B cell (primary cell): Measurements from ENCODE around the gene AGTRAP. TPM values are rescaled to one million over a fixed set of nuclear protein-coding genes. Genes with fewer than 3 reads are reported as not detected.

ENCODE experiments used
- ATAC-seq: fragments of 200-7000 bp; cut with Tn5 transposase; one replicate; pipeline ENCODE4 v1.10.0; 2021; ENCODE audit warnings: low read depth, mild to moderate bottlenecking, moderate number of reproducible peaks, moderate library complexity
- CTCF ChIA-PET: fragments of 350-600 bp; sonication (Branson Sonifier 250); formaldehyde crosslinking; loops from one replicate; lab custom pipeline; 2021; ENCODE audit warnings: antibody characterized with exemption, inconsistent platforms; lab: Charles Lee
- POLR2A ChIA-PET: fragments of 350-600 bp; sonication (Branson Sonifier 250); formaldehyde crosslinking; loops from one replicate; lab custom pipeline; 2021; ENCODE audit warnings: antibody characterized with exemption; lab: Charles Lee
- DNase-seq: peaks from one replicate; pipeline ENCODE4 v3.0.0; 2013
- H2AFZ ChIP-seq: 2 replicates; pipeline ENCODE4 v1.6.1; 2012; ENCODE audit warnings: mild to moderate bottlenecking, low read depth, low read length; ENCODE audit not compliant: insufficient read depth, poor library complexity, severe bottlenecking
- H3K27ac ChIP-seq, 2 donors: 1 replicate in 1 of 2; 2 replicates in 1 of 2; pipeline ENCODE4 v1.5.1; 2012 to 2013; ENCODE audit warnings: low read length in 2 of 2, mild to moderate bottlenecking in 2 of 2, moderate library complexity in 1 of 2
- H3K27me3 ChIP-seq, 4 experiments: fragments of 200-600 bp in 1 of 4; sonication (generic) in 1 of 4; replicated peaks in 1 of 4; 1 replicate in 2 of 4; 2 replicates in 2 of 4; pipeline versions ENCODE4 v1.6.1 to v1.7.0; 2013 to 2016; ENCODE audit warnings: low read length in 3 of 4, mild to moderate bottlenecking in 2 of 4, mixed read lengths in 1 of 4, moderate library complexity in 1 of 4; ENCODE audit not compliant: insufficient read depth in 4 of 4, control insufficient read depth in 3 of 4; ENCODE audit errors: control extremely low read depth in 1 of 4
- H3K36me3 ChIP-seq, 2 experiments: replicated peaks in 1 of 2; 1 replicate in 1 of 2; 2 replicates in 1 of 2; pipeline versions ENCODE4 v1.6.1 to v1.7.1; 2013; ENCODE audit warnings: low read length in 1 of 2; ENCODE audit not compliant: insufficient read depth in 2 of 2, control insufficient read depth in 1 of 2; ENCODE audit errors: control extremely low read depth in 1 of 2, extremely low read depth in 1 of 2
- H3K4me1 ChIP-seq, 2 donors: fragments of 200-600 bp in 1 of 2; sonication (generic) in 1 of 2; 1 replicate in 1 of 2; 2 replicates in 1 of 2; pipeline versions ENCODE4 v1.5.1 to v1.6.1; 2013 to 2017; ENCODE audit warnings: low read length in 2 of 2; ENCODE audit not compliant: control insufficient read depth in 2 of 2, insufficient read depth in 2 of 2
- H3K4me2 ChIP-seq: replicated peaks from 2 replicates; pipeline ENCODE3; 2012; ENCODE audit warnings: mild to moderate bottlenecking, low read depth, low read length; ENCODE audit not compliant: poor library complexity, severe bottlenecking
- H3K4me3 ChIP-seq, 5 experiments: fragments of 200-600 bp in 1 of 5; sonication (generic) in 1 of 5; 1 replicate in 3 of 5; 2 replicates in 2 of 5; pipeline versions ENCODE4 v1.5.1 to v1.7.0; 2011 to 2016; ENCODE audit warnings: low read length in 4 of 5, mild to moderate bottlenecking in 4 of 5, low read depth in 2 of 5, control low read depth in 1 of 5, moderate library complexity in 1 of 5; ENCODE audit not compliant: insufficient read depth in 1 of 5; ENCODE audit errors: control extremely low read depth in 1 of 5, extremely low read depth in 1 of 5
- H3K79me2 ChIP-seq: fragments of 200-600 bp; sonication (generic); one replicate; pipeline ENCODE4 v1.6.0; 2016; ENCODE audit warnings: low read length; ENCODE audit not compliant: control insufficient read depth, insufficient read depth
- H3K9ac ChIP-seq: fragments of 200-600 bp; sonication (generic); 2 replicates; pipeline ENCODE4 v1.6.1; 2017; ENCODE audit warnings: mild to moderate bottlenecking, low read length, moderate library complexity
- H3K9me3 ChIP-seq, 3 donors: one replicate each; pipeline versions ENCODE4 v1.6.1 to v1.7.1; 2013; ENCODE audit warnings: low read length in 2 of 3; ENCODE audit not compliant: control insufficient read depth in 2 of 3, insufficient read depth in 1 of 3; ENCODE audit errors: control extremely low read depth in 1 of 3
- H4K20me1 ChIP-seq: 2 replicates; pipeline ENCODE4 v1.6.0; 2012; ENCODE audit warnings: mild to moderate bottlenecking, low read length; ENCODE audit not compliant: insufficient read depth, control insufficient read depth, poor library complexity, severe bottlenecking
- H3K27ac Mint-ChIP-seq: one replicate; pipeline ENCODE4 v1.8.0; 2021; ENCODE audit warnings: mixed read lengths
- H3K27me3 Mint-ChIP-seq: one replicate; pipeline ENCODE4 v1.8.0; 2021; ENCODE audit warnings: mixed read lengths
- H3K4me1 Mint-ChIP-seq: one replicate; pipeline ENCODE4 v1.8.0; 2021; ENCODE audit warnings: mixed read lengths
- H3K4me3 Mint-ChIP-seq: one replicate; pipeline ENCODE4 v1.8.0; 2021; ENCODE audit warnings: mixed read lengths
- H3K9me3 Mint-ChIP-seq: one replicate; pipeline ENCODE4 v1.8.0; 2022; ENCODE audit warnings: mixed read lengths; ENCODE audit not compliant: insufficient read depth
- EZH2 ChIP-seq: IDR thresholded peaks from 2 replicates; pipeline ENCODE4 v1.6.1; 2012; ENCODE audit warnings: borderline replicate concordance, low read depth, mild to moderate bottlenecking, moderate library complexity, low read length; ENCODE audit not compliant: insufficient read depth, poor library complexity, severe bottlenecking
- WGBS: methylation state at CpG from one replicate; pipeline ENCODE4 v1.1.5; 2013; ENCODE audit warnings: missing lambda C conversion rate; ENCODE audit not compliant: insufficient coverage; 5-methylcytosine and 5-hydroxymethylcytosine counted together
- intact Hi-C: fragments of 100-400 bp; cut with micrococcal nuclease; formaldehyde crosslinking; loops from one replicate; pipeline ENCODE4 v1.10.0; 2022
- polyA plus RNA-seq: library from polyadenylated mRNA; depleted of rRNA; stranded (reverse); fragments of >200 nt; gene quantifications from 2 replicates; pipeline ENCODE4 v1.2.3, GENCODE V29; 2012
- total RNA-seq, 2 donors: library from RNA; stranded (reverse); fragments of 120-200 nt in 1 of 2; gene quantifications; 1 replicate in 1 of 2; 2 replicates in 1 of 2; pipeline versions ENCODE4 v1.2.3 to v1.2.4, GENCODE V29; 2013 to 2022
- TF ChIP-seq, protein P1 (sequence below): fragments of 200-600 bp; IDR thresholded peaks from one replicate; pipeline ENCODE4 v1.8.0; 2022; ENCODE audit warnings: antibody characterized with exemption, mild to moderate bottlenecking

AGTRAP gene
- total and polyA plus RNA-seq, 2 donors (not counting 1 experiment from before 2014, with no cell fraction given): 18.3 to 44.9 TPM

DNA sequence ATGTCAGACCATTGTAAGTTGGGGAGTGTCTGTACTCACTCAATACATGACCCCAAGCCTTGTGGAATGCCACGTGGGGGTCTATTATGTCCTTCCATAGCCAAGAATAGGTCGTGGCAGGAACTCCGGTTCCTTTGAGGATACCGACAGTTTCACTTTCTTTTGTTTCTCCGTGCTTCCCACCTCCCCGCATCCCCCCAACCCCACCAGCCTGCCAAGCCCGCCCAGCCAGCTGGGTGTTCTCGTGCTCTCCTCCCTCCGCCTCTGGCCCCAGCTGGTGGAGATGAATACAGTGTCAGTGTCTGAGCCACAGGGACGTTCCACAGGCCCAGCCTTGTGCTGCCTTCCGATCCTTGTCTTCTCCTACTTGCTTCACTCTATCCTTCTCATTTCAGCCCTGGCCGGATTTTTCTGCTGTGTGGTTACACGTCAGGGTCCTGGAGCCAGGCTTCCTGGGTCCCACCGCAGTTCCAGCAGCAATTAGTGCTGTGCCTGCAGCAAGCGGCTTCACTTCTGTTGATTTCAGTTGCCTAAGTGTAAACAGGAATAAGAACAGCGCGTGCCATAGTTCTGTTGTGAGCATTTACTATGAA, 4.1 kb upstream of the AGTRAP start:
- Mint-ChIP-seq H3K27me3 (no peaks in the 10 kb centered on the region), H3K4me1 (peaks cover 38% of the 10 kb centered on the region), H3K9me3 (no peaks in the 10 kb centered on the region), H3K27ac (peak overlapping the region; percentile 86), H3K4me3 (peak overlapping the region; percentile 89)
- H3K4me1 ChIP-seq: peaks cover 35 to 41% of the 10 kb centered on the region in 2 donors
- H3K4me3 ChIP-seq: peak overlapping the region; percentile 1 to 73 (median 48)
- H4K20me1 ChIP-seq: no peaks in the 10 kb centered on the region
- POLR2A ChIA-PET: interaction anchor here (0.7 to 2.0 kb wide), 3 partner anchors 13 to 320 kb away, joined by 4 to 9 read pairs (median 5); no protein-coding TSS in a partner anchor
- H2AFZ ChIP-seq: peak overlapping the region; percentile 68
- DNase-seq (peak; percentile 35), ATAC-seq (no peak)
- H3K9me3 ChIP-seq: peaks cover 0 to 2% (median 0%) of the 10 kb centered on the region in 3 donors
- TF ChIP-seq EZH2: no peak
- TF ChIP-seq, protein P1, sequence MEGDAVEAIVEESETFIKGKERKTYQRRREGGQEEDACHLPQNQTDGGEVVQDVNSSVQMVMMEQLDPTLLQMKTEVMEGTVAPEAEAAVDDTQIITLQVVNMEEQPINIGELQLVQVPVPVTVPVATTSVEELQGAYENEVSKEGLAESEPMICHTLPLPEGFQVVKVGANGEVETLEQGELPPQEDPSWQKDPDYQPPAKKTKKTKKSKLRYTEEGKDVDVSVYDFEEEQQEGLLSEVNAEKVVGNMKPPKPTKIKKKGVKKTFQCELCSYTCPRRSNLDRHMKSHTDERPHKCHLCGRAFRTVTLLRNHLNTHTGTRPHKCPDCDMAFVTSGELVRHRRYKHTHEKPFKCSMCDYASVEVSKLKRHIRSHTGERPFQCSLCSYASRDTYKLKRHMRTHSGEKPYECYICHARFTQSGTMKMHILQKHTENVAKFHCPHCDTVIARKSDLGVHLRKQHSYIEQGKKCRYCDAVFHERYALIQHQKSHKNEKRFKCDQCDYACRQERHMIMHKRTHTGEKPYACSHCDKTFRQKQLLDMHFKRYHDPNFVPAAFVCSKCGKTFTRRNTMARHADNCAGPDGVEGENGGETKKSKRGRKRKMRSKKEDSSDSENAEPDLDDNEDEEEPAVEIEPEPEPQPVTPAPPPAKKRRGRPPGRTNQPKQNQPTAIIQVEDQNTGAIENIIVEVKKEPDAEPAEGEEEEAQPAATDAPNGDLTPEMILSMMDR: no peak
- H3K36me3 ChIP-seq: no peaks in the 10 kb centered on the region
- peak overlapping the region; percentile 48 for H3K9ac ChIP-seq
- H3K27me3 ChIP-seq: no peaks in the 10 kb centered on the region
- peak overlapping the region; percentile 90 for H3K4me2 ChIP-seq
- 13% methylated on average over 11 of the region's 17 CpGs for WGBS
- peak overlapping the region in 1 of 2 donors; percentile 65 for H3K27ac ChIP-seq
- CTCF ChIA-PET: interaction anchor here (1.1 to 2.1 kb wide), 6 partner anchors 10 to 87 kb away, joined by 3 to 30 read pairs (median 6); partner anchors contain the start of gene FBXO6
- intact Hi-C loops: loop anchor here (5.0 kb wide), 1 partner anchor 79 kb away; the partner anchor contains the start of genes FBXO2 and FBXO44
- H3K79me2 ChIP-seq: no peaks in the 10 kb centered on the region

DNA sequence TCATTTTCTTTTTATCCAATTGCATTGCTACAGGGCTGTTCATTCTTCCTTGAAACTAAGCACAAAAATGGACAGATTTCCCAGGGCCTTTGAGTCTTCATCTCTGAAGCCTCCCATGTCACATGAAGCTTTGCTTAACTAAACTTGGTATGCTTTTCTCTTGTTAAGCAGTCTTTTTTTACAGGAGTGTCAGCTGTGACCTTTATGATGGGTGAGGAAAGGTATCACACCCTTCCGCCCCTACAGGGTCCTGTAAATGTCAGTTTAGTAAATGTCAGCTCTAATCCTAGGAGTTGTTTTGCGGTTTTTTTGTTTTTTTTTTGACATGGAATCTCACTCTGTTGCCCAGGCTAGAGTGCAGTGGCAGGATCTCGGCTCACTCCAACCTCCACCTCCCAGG, 2.6 kb upstream of the AGTRAP start:
- H3K9me3 ChIP-seq: peaks cover 0 to 2% (median 0%) of the 10 kb centered on the region in 3 donors
- H3K4me3 ChIP-seq: no peak overlapping the region
- no peaks in the 10 kb centered on the region for H4K20me1 ChIP-seq
- H3K36me3 ChIP-seq: no peaks in the 10 kb centered on the region
- no peaks in the 10 kb centered on the region for H3K79me2 ChIP-seq
- Mint-ChIP-seq H3K27ac (no peak overlapping the region), H3K27me3 (no peaks in the 10 kb centered on the region), H3K4me1 (peaks cover 48% of the 10 kb centered on the region), H3K9me3 (no peaks in the 10 kb centered on the region), H3K4me3 (peak overlapping the region; percentile 12)
- H3K9ac ChIP-seq: no peak overlapping the region
- no peak for ATAC-seq
- POLR2A ChIA-PET: no interaction called here
- H3K27ac ChIP-seq: no peak overlapping the region
- no peaks in the 10 kb centered on the region for H3K27me3 ChIP-seq
- CTCF ChIA-PET: interaction anchor here (0.8 to 1.3 kb wide), 2 partner anchors 8 to 14 kb away, joined by 3 to 4 read pairs; no protein-coding TSS in a partner anchor
- H2AFZ ChIP-seq: no peak overlapping the region
- no peak overlapping the region for H3K4me2 ChIP-seq
- TF ChIP-seq EZH2: no peak
- TF ChIP-seq, protein P1: no peak
- intact Hi-C loops: loop anchor here (5.0 kb wide), 1 partner anchor 81 kb away; the partner anchor contains the start of genes FBXO2 and FBXO44
- WGBS: 93% methylated on average over 2 of the region's 3 CpGs
- peaks cover 43 to 48% of the 10 kb centered on the region in 2 donors for H3K4me1 ChIP-seq
- DNase-seq: no peak
